Tibial nerve (tissue), 4 donors: Measurements from ENCODE around the gene MEF2D. TPM values are rescaled to one million over a fixed set of nuclear protein-coding genes. Genes with fewer than 3 reads are reported as not detected.

Experiments used
- DNase-seq, 2 donors: peaks; one replicate each; pipeline ENCODE4 v3.0.0-alpha.2; 2019; ENCODE audit warnings: low spot score in 2 of 2
- H3K27ac ChIP-seq, 4 donors: fragments of 200-600 bp; sonication (generic) in 3 of 4; one replicate each; pipeline ENCODE4 v1.5.1; 2017 to 2019; ENCODE audit warnings: mild to moderate bottlenecking in 1 of 4
- H3K27me3 ChIP-seq, 2 donors: fragments of 200-600 bp; sonication (generic) in 1 of 2; one replicate each; pipeline versions ENCODE4 v1.5.1 to v1.6.0; 2017 to 2019
- H3K36me3 ChIP-seq, 3 donors: fragments of 200-600 bp; sonication (generic); one replicate each; pipeline ENCODE4 v1.5.1; 2018 to 2019
- H3K4me1 ChIP-seq, 4 donors: fragments of 200-600 bp; sonication (generic) in 3 of 4; one replicate each; pipeline ENCODE4 v1.5.1; 2017 to 2019
- H3K4me3 ChIP-seq, 4 donors: fragments of 200-600 bp; sonication (generic) in 3 of 4; one replicate each; pipeline ENCODE4 v1.5.1; 2017 to 2019; ENCODE audit warnings: mild to moderate bottlenecking in 1 of 4, moderate library complexity in 1 of 4
- H3K9me3 ChIP-seq, 4 donors: fragments of 200-600 bp; sonication (generic) in 3 of 4; one replicate each; pipeline ENCODE4 v1.5.1; 2017 to 2019
- CTCF ChIP-seq, 5 experiments: fragments of 200-600 bp in 3 of 5; fragments of 450-650 bp in 2 of 5; sonication (generic) in 3 of 5; IDR thresholded peaks; one replicate each; pipeline ENCODE4 v1.5.1; 2016 to 2019; ENCODE audit warnings: antibody characterized with exemption in 5 of 5, mild to moderate bottlenecking in 3 of 5, moderate library complexity in 2 of 5
- EP300 ChIP-seq, 2 donors: sonication (generic); formaldehyde crosslinking; IDR thresholded peaks; one replicate each; pipeline ENCODE4 v1.6.1; 2017; ENCODE audit warnings: antibody characterized with exemption in 2 of 2, mild to moderate bottlenecking in 1 of 2
- POLR2A ChIP-seq, 2 donors: fragments of 450-650 bp; IDR thresholded peaks; one replicate each; pipeline ENCODE4 v1.6.1; 2017; ENCODE audit warnings: antibody characterized with exemption in 2 of 2, mild to moderate bottlenecking in 2 of 2, moderate library complexity in 2 of 2
- WGBS, 2 donors: methylation state at CpG; one replicate each; pipeline ENCODE4 v1.1.5; 2018; 5-methylcytosine and 5-hydroxymethylcytosine counted together
- total RNA-seq, 4 donors: library from RNA; depleted of rRNA; stranded (reverse); fragments of >200 nt; gene quantifications; one replicate each; pipeline ENCODE4 v1.1.0, GENCODE V29; 2016

Gene MEF2D
- total RNA-seq, 4 donors from 2014 or later: 67.5 to 84.9 (median 70.8) TPM

- H3K27ac ChIP-seq: peak overlapping the region; percentile 68 to 84 (median 79)
Measured at GRCh38 chr1:156491151-156491949, 9.2 kb downstream of the MEF2D start.

GRCh38 chr1:156490401-156491032 lies 10.1 kb downstream of the MEF2D start:
- H3K4me3 ChIP-seq: peak overlapping the region; percentile 10 to 33 (median 20)
- WGBS, 2 donors: 9% methylated on average over 8 to 10 of the region's 10 CpGs
- no peaks in the 10 kb centered on the region for H3K36me3 ChIP-seq
- peaks cover 2 to 99% (median 87%) of the 10 kb centered on the region in 4 donors for H3K4me1 ChIP-seq
- peak in 3 of 5 experiments; percentile 12 to 56 (median 43) for TF ChIP-seq CTCF (IDR thresholded peaks at IDR 0.05)
- TF ChIP-seq POLR2A (IDR thresholded peaks at IDR 0.05): no peak
- TF ChIP-seq EP300 (IDR thresholded peaks at IDR 0.05): no peak
- DNase-seq: no peak
- H3K9me3 ChIP-seq: no peaks in the 10 kb centered on the region
- no peaks in the 10 kb centered on the region for H3K27me3 ChIP-seq
- peak overlapping the region; percentile 68 to 84 (median 79) for H3K27ac ChIP-seq

More at GRCh38 chr1:156491151-156491949, 9.2 kb downstream of the MEF2D start:
- DNase-seq: no peak
- H3K9me3 ChIP-seq: no peaks in the 10 kb centered on the region
- no peak for TF ChIP-seq POLR2A (IDR thresholded peaks at IDR 0.05)
- no peak for TF ChIP-seq EP300 (IDR thresholded peaks at IDR 0.05)
- TF ChIP-seq CTCF (IDR thresholded peaks at IDR 0.05): no peak
- H3K27me3 ChIP-seq: no peaks in the 10 kb centered on the region
- 65 to 70% methylated on average over 6 of the region's 6 CpGs for WGBS, 2 donors
- peaks cover 2 to 100% (median 91%) of the 10 kb centered on the region in 4 donors for H3K4me1 ChIP-seq
- H3K4me3 ChIP-seq: peak overlapping the region in 2 of 4 donors; percentile 10 to 33
- no peaks in the 10 kb centered on the region for H3K36me3 ChIP-seq

GRCh38 chr1:156489935-156490293 lies 10.7 kb downstream of the MEF2D start:
- Histone ChIP-seq H3K27ac (peak overlapping the region; percentile 68 to 84 (median 79)), H3K9me3 (no peaks in the 10 kb centered on the region), H3K27me3 (no peaks in the 10 kb centered on the region), H3K4me3 (peak overlapping the region in 3 of 4 donors; percentile 10 to 33 (median 27)), H3K36me3 (no peaks in the 10 kb centered on the region), H3K4me1 (peaks cover 2 to 99% (median 87%) of the 10 kb centered on the region in 4 donors)
- TF ChIP-seq EP300 (IDR thresholded peaks at IDR 0.05): no peak
- WGBS, 2 donors: 19 to 27% methylated on average over 7 of the region's 7 CpGs
- no peak for DNase-seq

- WGBS, 2 donors: 29 to 31% methylated on average over 11 to 12 of the region's 12 CpGs
- peaks cover 2 to 99% (median 84%) of the 10 kb centered on the region in 4 donors for H3K4me1 ChIP-seq
- no peaks in the 10 kb centered on the region for H3K36me3 ChIP-seq
- DNase-seq: no peak
- TF ChIP-seq EP300 (IDR thresholded peaks at IDR 0.05): peak in 1 of 2 donors; percentile 2
- TF ChIP-seq CTCF (IDR thresholded peaks at IDR 0.05): no peak
- peak overlapping the region; percentile 68 to 84 (median 79) for H3K27ac ChIP-seq
- H3K27me3 ChIP-seq: no peaks in the 10 kb centered on the region
- no peaks in the 10 kb centered on the region for H3K9me3 ChIP-seq
- peak overlapping the region in 2 of 4 donors; percentile 10 to 33 for H3K4me3 ChIP-seq
Measured at GRCh38 chr1:156489166-156489934, 11.2 kb downstream of the MEF2D start.

- 51 to 75% methylated on average over 5 of the region's 5 CpGs for WGBS, 2 donors
- no peak overlapping the region for H3K4me3 ChIP-seq
Measured at GRCh38 chr1:156488566-156489165, 11.9 kb downstream of the MEF2D start.

More at GRCh38 chr1:156488566-156489165, 11.9 kb downstream of the MEF2D start:
- H3K4me1 ChIP-seq: peaks cover 2 to 99% (median 78%) of the 10 kb centered on the region in 4 donors
- no peaks in the 10 kb centered on the region for H3K9me3 ChIP-seq
- TF ChIP-seq EP300 (IDR thresholded peaks at IDR 0.05) (no peak), CTCF (IDR thresholded peaks at IDR 0.05) (no peak), POLR2A (IDR thresholded peaks at IDR 0.05) (no peak)
- H3K36me3 ChIP-seq: peaks cover 0 to under 1% (median 0%) of the 10 kb centered on the region in 3 donors
- H3K27ac ChIP-seq: peak overlapping the region in 3 of 4 donors; percentile 68 to 84 (median 74)
- H3K27me3 ChIP-seq: no peaks in the 10 kb centered on the region
- DNase-seq: no peak
